MM.1S (cell line): Measurements from ENCODE around the gene ROCK2.

Experiments used
- DNase-seq: peaks from one replicate; pipeline ENCODE4 v3.0.0-alpha.2; 2015
- H2AFZ ChIP-seq: fragments of 300-600 bp; sonication (generic); 2 replicates; pipeline ENCODE4 v1.6.0; 2016; ENCODE audit warnings: antibody characterized with exemption, low read length
- H3F3A ChIP-seq: fragments of 300-600 bp; sonication (generic); 2 replicates; pipeline ENCODE4 v1.6.1; 2016; ENCODE audit warnings: mild to moderate bottlenecking, antibody characterized with exemption, low read length, moderate library complexity, mixed read lengths; ENCODE audit not compliant: insufficient read depth
- H3K27ac ChIP-seq: fragments of 300-600 bp; sonication (generic); 2 replicates; pipeline ENCODE4 v1.5.1; 2016; ENCODE audit warnings: mild to moderate bottlenecking, low read length
- H3K27me3 ChIP-seq: fragments of 300-600 bp; sonication (generic); replicated peaks from 2 replicates; pipeline ENCODE4 v1.6.0; 2016; ENCODE audit warnings: low read length; ENCODE audit not compliant: insufficient read depth
- H3K36me3 ChIP-seq: fragments of 300-600 bp; sonication (generic); replicated peaks from 2 replicates; pipeline ENCODE4 v1.6.1; 2016; ENCODE audit warnings: mild to moderate bottlenecking, low read length, mixed read lengths; ENCODE audit not compliant: insufficient read depth
- H3K4me1 ChIP-seq: fragments of 300-600 bp; sonication (generic); 2 replicates; pipeline ENCODE4 v1.6.1; 2016; ENCODE audit warnings: low read length, mixed read lengths
- H3K4me2 ChIP-seq: fragments of 300-600 bp; sonication (generic); 2 replicates; pipeline ENCODE4 v1.6.0; 2016; ENCODE audit warnings: low read depth, low read length
- H3K4me3 ChIP-seq: fragments of 300-600 bp; sonication (generic); 2 replicates; pipeline ENCODE4 v1.5.1; 2016; ENCODE audit warnings: low read length, mixed read lengths
- H3K79me2 ChIP-seq: fragments of 300-600 bp; sonication (generic); 2 replicates; pipeline ENCODE4 v1.6.1; 2016; ENCODE audit warnings: mixed run types, low read length, mixed read lengths
- H3K9ac ChIP-seq: fragments of 300-600 bp; sonication (generic); 2 replicates; pipeline ENCODE4 v1.6.1; 2016; ENCODE audit warnings: low read length, mixed read lengths
- H3K9me2 ChIP-seq: fragments of 300-600 bp; sonication (generic); replicated peaks from 2 replicates; pipeline ENCODE4 v1.6.1; 2016; ENCODE audit warnings: mild to moderate bottlenecking, low read length, mixed read lengths; ENCODE audit not compliant: insufficient read depth
- H3K9me3 ChIP-seq: fragments of 300-600 bp; sonication (generic); replicated peaks from 2 replicates; pipeline ENCODE4 v1.6.1; 2016; ENCODE audit warnings: mild to moderate bottlenecking, low read length, mixed read lengths; ENCODE audit not compliant: insufficient read depth
- H4K20me1 ChIP-seq: fragments of 300-600 bp; sonication (generic); 2 replicates; pipeline ENCODE4 v1.6.1; 2016; ENCODE audit warnings: mild to moderate bottlenecking, low read length, moderate library complexity, mixed read lengths; ENCODE audit not compliant: insufficient read depth
- CTCF ChIP-seq: fragments of 300-600 bp; sonication (generic); IDR thresholded peaks from 2 replicates; pipeline ENCODE4 v1.5.1; 2016; ENCODE audit warnings: antibody characterized with exemption, low read length, mixed read lengths
- EZH2 ChIP-seq: fragments of 300-600 bp; sonication (generic); optimal IDR thresholded peaks from 2 replicates; pipeline ENCODE3; 2017; ENCODE audit warnings: low read depth, mild to moderate bottlenecking, antibody characterized with exemption, low read length, mixed read lengths
- EZH2phosphoT487 ChIP-seq: fragments of 300-600 bp; sonication (generic); IDR thresholded peaks from 2 replicates; pipeline ENCODE4 v1.6.1; 2018; ENCODE audit warnings: antibody characterized with exemption, low read length

ROCK2 gene

GRCh38 chr2:11290713-11291112 lies 53.7 kb downstream of the ROCK2 start:
- no peak for DNase-seq
- H3K4me3 ChIP-seq, result no peak overlapping the region
- H3K27me3 ChIP-seq, result no peaks in the 10 kb centered on the region
- H3K9ac ChIP-seq, result no peak overlapping the region
- H3K9me2 ChIP-seq, result no peaks in the 10 kb centered on the region
- no peaks in the 10 kb centered on the region for H3F3A ChIP-seq
- H4K20me1 ChIP-seq, result no peaks in the 10 kb centered on the region
- H3K79me2 ChIP-seq, result peaks cover 39% of the 10 kb centered on the region
- no peaks in the 10 kb centered on the region for H3K36me3 ChIP-seq
- H3K9me3 ChIP-seq, result no peaks in the 10 kb centered on the region
- no peak overlapping the region for H3K4me2 ChIP-seq
- no peak for TF ChIP-seq CTCF
- no peak for TF ChIP-seq EZH2
- TF ChIP-seq EZH2phosphoT487, result no peak
- no peak overlapping the region for H3K27ac ChIP-seq
- no peak overlapping the region for H2AFZ ChIP-seq
- no peaks in the 10 kb centered on the region for H3K4me1 ChIP-seq

GRCh38 chr2:11290211-11290610 lies 54.2 kb downstream of the ROCK2 start:
- no peaks in the 10 kb centered on the region for H3K4me1 ChIP-seq
- H3K4me3 ChIP-seq, result no peak overlapping the region
- TF ChIP-seq EZH2, result no peak
- TF ChIP-seq CTCF, result no peak
- no peak for TF ChIP-seq EZH2phosphoT487
- H3K79me2 ChIP-seq, result peaks cover 36% of the 10 kb centered on the region
- no peaks in the 10 kb centered on the region for H3K36me3 ChIP-seq
- no peaks in the 10 kb centered on the region for H3K27me3 ChIP-seq
- no peaks in the 10 kb centered on the region for H3F3A ChIP-seq
- H3K9me3 ChIP-seq, result no peaks in the 10 kb centered on the region
- DNase-seq, result no peak
- H3K9ac ChIP-seq, result no peak overlapping the region
- H2AFZ ChIP-seq, result no peak overlapping the region
- no peak overlapping the region for H3K4me2 ChIP-seq
- no peak overlapping the region for H3K27ac ChIP-seq
- H3K9me2 ChIP-seq, result no peaks in the 10 kb centered on the region
- H4K20me1 ChIP-seq, result no peaks in the 10 kb centered on the region

- DNase-seq, result no peak
- no peaks in the 10 kb centered on the region for H3K4me1 ChIP-seq
- no peaks in the 10 kb centered on the region for H3K36me3 ChIP-seq
- H3K4me3 ChIP-seq, result no peak overlapping the region
- H4K20me1 ChIP-seq, result no peaks in the 10 kb centered on the region
- no peaks in the 10 kb centered on the region for H3K27me3 ChIP-seq
- no peaks in the 10 kb centered on the region for H3F3A ChIP-seq
- peaks cover 35% of the 10 kb centered on the region for H3K79me2 ChIP-seq
- no peak overlapping the region for H3K27ac ChIP-seq
- no peaks in the 10 kb centered on the region for H3K9me3 ChIP-seq
- no peak overlapping the region for H3K4me2 ChIP-seq
- no peak overlapping the region for H2AFZ ChIP-seq
- no peaks in the 10 kb centered on the region for H3K9me2 ChIP-seq
- no peak overlapping the region for H3K9ac ChIP-seq
- TF ChIP-seq EZH2, result no peak
- no peak for TF ChIP-seq CTCF
- no peak for TF ChIP-seq EZH2phosphoT487
Observed at GRCh38 chr2:11288431-11288830, 56.0 kb downstream of the ROCK2 start.
